ENCODE data around the gene PALB2. TPM values are rescaled to one million over a fixed set of nuclear protein-coding genes. Genes with fewer than 3 reads are reported as not detected.

The PALB2 gene
- total and polyA plus RNA-seq, 9 of the 15 experiments (the other 6 are each of a cell fraction or from before 2014, with no cell fraction given): 7.0 to 25.8 (median 15.2) TPM

DNA sequence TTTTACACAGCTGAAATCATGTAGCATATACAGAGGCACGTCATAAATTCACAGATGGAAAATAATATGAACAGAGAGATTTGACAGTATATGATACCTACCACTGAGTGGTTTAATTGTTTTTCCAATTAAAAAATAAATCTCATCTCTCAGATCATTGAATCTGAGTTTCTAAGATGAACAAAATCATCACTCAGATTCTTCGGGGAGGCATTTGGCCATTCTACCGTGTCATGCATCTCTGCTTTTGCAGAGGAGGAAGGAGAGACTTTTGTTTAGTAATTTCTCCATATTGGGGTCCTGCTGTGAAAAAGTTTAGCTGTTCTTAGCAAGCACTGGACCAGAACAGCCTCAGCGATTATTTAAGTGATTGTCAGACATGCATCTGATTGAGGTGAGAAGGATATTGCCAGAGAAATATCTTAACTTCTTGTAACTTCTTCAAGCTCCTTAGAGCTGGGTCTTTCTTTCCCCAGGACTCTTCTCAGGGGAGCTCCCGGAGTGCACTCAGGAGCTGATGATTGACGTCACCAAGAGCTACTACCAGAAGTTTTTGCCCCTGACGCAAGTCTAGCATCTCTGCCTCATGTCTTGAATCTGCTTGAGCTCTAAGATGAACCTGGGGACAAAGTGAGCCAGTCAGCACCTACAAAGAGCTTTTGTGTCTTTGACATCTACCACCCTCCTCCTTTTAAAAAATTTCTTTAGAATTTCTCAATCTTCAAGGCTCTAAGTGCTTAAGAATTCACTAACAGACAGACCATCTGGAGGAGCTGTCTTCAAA lies 25.7 kb upstream of the PALB2 start (continued):
- TF ChIP-seq SRSF9 (IDR thresholded peaks at IDR 0.05; ENCODE audit: borderline replicate concordance, low read depth, low read length) (no peak), HDAC3 (IDR thresholded peaks at IDR 0.05; ENCODE audit: borderline replicate concordance, partially characterized antibody) (no peak), TCF3 (CRISPR knock-in tag; IDR thresholded peaks at IDR 0.05) (no peak), MXD1 (CRISPR knock-in tag; IDR thresholded peaks at IDR 0.05; ENCODE audit: borderline replicate concordance, poor library complexity, severe bottlenecking) (no peak), RBM14 (IDR thresholded peaks at IDR 0.05; ENCODE audit: borderline replicate concordance, insufficient read depth, low read depth, low read length) (no peak), KDM1A (IDR thresholded peaks at IDR 0.05) (no peak), ZBTB34 (CRISPR knock-in tag; IDR thresholded peaks at IDR 0.05) (no peak), ZNF41 (CRISPR knock-in tag; conservative IDR thresholded peaks at IDR 0.05) (no peak), ZNF431 (CRISPR knock-in tag; IDR thresholded peaks at IDR 0.05) (no peak), SRSF3 (IDR thresholded peaks at IDR 0.05; ENCODE audit: insufficient read depth, low read length) (no peak), CREBBP (IDR thresholded peaks at IDR 0.05; ENCODE audit: low read depth, low read length) (no peak), POU5F1 (IDR thresholded peaks at IDR 0.05; ENCODE audit: borderline replicate concordance, low read depth, low read length, partially characterized antibody) (no peak), ZBTB1 (CRISPR knock-in tag; IDR thresholded peaks at IDR 0.05; ENCODE audit: borderline replicate concordance, low read depth) (no peak), SRSF7 (optimal IDR thresholded peaks at IDR 0.05; ENCODE audit: low read depth, low read length) (no peak), IRF9 (tag; IDR thresholded peaks at IDR 0.05) (no peak), CTCF (IDR thresholded peaks at IDR 0.05 in 2 of 3, conservative IDR thresholded peaks at IDR 0.05 in 1 of 3; ENCODE audit: insufficient read depth in 2 of 3, low read depth in 1 of 3, low read length in 3 of 3) (0 out of 6 replicates have a peak, but pooled peaks of 1 of the 3 experiments have one; percentile 8)
- TF ChIP-seq, protein P1, sequence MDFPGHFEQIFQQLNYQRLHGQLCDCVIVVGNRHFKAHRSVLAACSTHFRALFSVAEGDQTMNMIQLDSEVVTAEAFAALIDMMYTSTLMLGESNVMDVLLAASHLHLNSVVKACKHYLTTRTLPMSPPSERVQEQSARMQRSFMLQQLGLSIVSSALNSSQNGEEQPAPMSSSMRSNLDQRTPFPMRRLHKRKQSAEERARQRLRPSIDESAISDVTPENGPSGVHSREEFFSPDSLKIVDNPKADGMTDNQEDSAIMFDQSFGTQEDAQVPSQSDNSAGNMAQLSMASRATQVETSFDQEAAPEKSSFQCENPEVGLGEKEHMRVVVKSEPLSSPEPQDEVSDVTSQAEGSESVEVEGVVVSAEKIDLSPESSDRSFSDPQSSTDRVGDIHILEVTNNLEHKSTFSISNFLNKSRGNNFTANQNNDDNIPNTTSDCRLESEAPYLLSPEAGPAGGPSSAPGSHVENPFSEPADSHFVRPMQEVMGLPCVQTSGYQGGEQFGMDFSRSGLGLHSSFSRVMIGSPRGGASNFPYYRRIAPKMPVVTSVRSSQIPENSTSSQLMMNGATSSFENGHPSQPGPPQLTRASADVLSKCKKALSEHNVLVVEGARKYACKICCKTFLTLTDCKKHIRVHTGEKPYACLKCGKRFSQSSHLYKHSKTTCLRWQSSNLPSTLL (IDR thresholded peaks at IDR 0.05): no peak
- TF ChIP-seq, protein P2, sequence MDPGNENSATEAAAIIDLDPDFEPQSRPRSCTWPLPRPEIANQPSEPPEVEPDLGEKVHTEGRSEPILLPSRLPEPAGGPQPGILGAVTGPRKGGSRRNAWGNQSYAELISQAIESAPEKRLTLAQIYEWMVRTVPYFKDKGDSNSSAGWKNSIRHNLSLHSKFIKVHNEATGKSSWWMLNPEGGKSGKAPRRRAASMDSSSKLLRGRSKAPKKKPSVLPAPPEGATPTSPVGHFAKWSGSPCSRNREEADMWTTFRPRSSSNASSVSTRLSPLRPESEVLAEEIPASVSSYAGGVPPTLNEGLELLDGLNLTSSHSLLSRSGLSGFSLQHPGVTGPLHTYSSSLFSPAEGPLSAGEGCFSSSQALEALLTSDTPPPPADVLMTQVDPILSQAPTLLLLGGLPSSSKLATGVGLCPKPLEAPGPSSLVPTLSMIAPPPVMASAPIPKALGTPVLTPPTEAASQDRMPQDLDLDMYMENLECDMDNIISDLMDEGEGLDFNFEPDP (CRISPR knock-in tag; IDR thresholded peaks at IDR 0.05): no peak

All from K562 (cell line).